GM12891 (cell line): ENCODE results near the gene TEX38.

Experiments used
- PAX5 ChIP-seq: IDR thresholded peaks from 2 replicates; pipeline ENCODE4 v1.6.1; 2011; ENCODE audit warnings: low read length, moderate library complexity, mild to moderate bottlenecking; ENCODE audit not compliant: insufficient read depth, severe bottlenecking
- POLR2A ChIP-seq: IDR thresholded peaks from 2 replicates; pipeline ENCODE4 v1.6.1; 2011; ENCODE audit warnings: low read depth, low read length, control low read depth
- POLR2AphosphoS5 ChIP-seq: IDR thresholded peaks from 2 replicates; pipeline ENCODE4 v1.6.1; 2011; ENCODE audit warnings: low read depth, low read length, control low read depth
- POU2F2 ChIP-seq: IDR thresholded peaks from 2 replicates; pipeline ENCODE4 v1.6.1; 2011; ENCODE audit warnings: low read depth, mild to moderate bottlenecking, control low read depth, low read length, moderate library complexity
- SPI1 ChIP-seq: IDR thresholded peaks from 2 replicates; pipeline ENCODE4 v1.6.1; 2011; ENCODE audit warnings: low read depth, low read length, control low read depth
- TAF1 ChIP-seq: IDR thresholded peaks from 2 replicates; pipeline ENCODE4 v1.6.1; 2011; ENCODE audit warnings: low read depth, low read length, control low read depth

- TF ChIP-seq TAF1 (no peak), POLR2AphosphoS5 (no peak), SPI1 (no peak), POLR2A (no peak), POU2F2 (no peak), PAX5 (no peak)
Measured at GRCh38 chr1:46703927-46704641, 32.4 kb downstream of the TEX38 start.
